ENCODE results near the gene RAB3B. TPM values are rescaled to one million over a fixed set of nuclear protein-coding genes. Genes with fewer than 3 reads are reported as not detected.

RAB3B gene
- total RNA-seq, 4 donors from 2014 or later, result 1.8 to 4.5 (median 3.4) TPM

DNA sequence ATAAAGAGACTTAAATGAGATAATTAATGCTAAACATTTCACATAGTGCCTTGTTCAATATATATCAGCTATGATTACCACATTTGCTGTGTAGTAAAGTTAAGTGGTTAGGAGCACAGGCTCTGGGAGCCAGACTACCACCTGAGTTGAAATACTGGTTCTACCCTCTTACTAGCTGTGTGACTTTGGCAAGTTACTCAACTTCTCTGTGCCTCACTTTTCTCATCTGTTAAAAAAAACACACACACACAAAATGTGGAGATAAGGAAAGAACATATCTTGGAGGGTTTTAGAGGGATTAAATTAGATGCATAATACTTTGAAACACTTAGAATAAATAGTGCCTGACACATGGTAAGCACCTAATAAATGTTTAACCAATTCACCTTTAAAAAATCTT is 60.2 kb downstream of the RAB3B start:
- in situ Hi-C loops (cut with MboI; ENCODE audit: low pct_ligation_motif_present in 1 of 4, low pct_unique_long_range_greater_than_20kb in 1 of 4, low sequenced_read_pairs in 3 of 4), result no loop called here

DNA sequence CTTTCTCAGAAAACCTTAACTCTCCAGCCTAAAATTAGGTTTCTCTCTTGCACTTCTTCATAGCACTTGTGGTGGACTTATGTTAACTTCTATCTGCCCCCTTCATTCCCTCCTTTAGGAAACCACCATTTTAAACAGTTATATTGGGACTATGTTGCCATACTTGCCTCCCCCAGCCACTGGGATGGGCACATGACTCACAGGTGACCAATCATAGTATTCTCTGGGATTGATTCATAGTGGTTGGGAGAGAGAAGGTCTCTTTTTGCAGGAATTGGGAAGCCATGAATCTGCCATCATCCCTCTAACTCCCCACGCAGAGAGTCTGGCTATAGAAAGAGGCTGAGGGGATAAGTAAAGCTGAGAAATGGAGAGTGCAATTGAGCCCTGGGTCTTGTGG is 61.6 kb downstream of the RAB3B start:
- H3K4me1 ChIP-seq, result no peaks in the 10 kb centered on the region
- WGBS, 2 donors (ENCODE audit: low coverage in 1 of 2), result 95 to 100% methylated on average over 1 of the region's 1 CpG
- in situ Hi-C loops (cut with MboI; ENCODE audit: low pct_ligation_motif_present in 1 of 4, low pct_unique_long_range_greater_than_20kb in 1 of 4, low sequenced_read_pairs in 3 of 4), result no loop called here

More for the DNA sequence above, 60.2 kb downstream of the RAB3B start:
- DNase-seq, result no peak
- H3K4me1 ChIP-seq, result no peaks in the 10 kb centered on the region
- TF ChIP-seq POLR2AphosphoS5 (IDR thresholded peaks at IDR 0.05) (no peak), EP300 (IDR thresholded peaks at IDR 0.05; ENCODE audit: low read depth) (no peak), POLR2A (IDR thresholded peaks at IDR 0.05) (no peak)
- TF ChIP-seq, protein P1, sequence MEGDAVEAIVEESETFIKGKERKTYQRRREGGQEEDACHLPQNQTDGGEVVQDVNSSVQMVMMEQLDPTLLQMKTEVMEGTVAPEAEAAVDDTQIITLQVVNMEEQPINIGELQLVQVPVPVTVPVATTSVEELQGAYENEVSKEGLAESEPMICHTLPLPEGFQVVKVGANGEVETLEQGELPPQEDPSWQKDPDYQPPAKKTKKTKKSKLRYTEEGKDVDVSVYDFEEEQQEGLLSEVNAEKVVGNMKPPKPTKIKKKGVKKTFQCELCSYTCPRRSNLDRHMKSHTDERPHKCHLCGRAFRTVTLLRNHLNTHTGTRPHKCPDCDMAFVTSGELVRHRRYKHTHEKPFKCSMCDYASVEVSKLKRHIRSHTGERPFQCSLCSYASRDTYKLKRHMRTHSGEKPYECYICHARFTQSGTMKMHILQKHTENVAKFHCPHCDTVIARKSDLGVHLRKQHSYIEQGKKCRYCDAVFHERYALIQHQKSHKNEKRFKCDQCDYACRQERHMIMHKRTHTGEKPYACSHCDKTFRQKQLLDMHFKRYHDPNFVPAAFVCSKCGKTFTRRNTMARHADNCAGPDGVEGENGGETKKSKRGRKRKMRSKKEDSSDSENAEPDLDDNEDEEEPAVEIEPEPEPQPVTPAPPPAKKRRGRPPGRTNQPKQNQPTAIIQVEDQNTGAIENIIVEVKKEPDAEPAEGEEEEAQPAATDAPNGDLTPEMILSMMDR (IDR thresholded peaks at IDR 0.05), result no peak
- H3K9me3 ChIP-seq, result no peaks in the 10 kb centered on the region
- intact Hi-C loops (cut with DNase I; ENCODE audit: low total_unique reads), result no loop called here
- no peaks in the 10 kb centered on the region for H3K27me3 ChIP-seq
- H3K27ac ChIP-seq, result no peak overlapping the region
- H3K4me3 ChIP-seq, result no peak overlapping the region
- no peaks in the 10 kb centered on the region for H3K36me3 ChIP-seq

DNA sequence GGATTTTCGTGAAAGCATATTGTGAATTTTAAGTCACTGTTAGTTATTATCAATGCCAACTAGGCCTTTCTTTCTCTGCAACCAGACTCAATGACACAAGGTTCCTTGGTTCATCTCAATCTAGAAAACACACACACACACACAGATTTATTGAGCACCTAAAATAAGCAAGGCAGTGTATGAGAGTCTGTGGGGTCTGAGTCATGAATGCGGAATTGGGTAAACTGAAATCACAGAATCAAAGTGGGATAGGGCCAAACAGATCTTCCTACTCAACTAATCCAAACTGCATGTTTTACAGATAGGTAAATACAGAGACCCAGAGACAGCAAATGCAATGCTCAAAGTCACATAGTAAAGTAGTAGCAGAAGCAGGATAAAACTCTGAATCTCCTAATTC is 63.5 kb downstream of the RAB3B start:
- DNase-seq, result no peak
- in situ Hi-C loops (cut with MboI; ENCODE audit: low pct_ligation_motif_present in 1 of 4, low pct_unique_long_range_greater_than_20kb in 1 of 4, low sequenced_read_pairs in 3 of 4) (no loop called here), intact Hi-C loops (cut with DNase I; ENCODE audit: low total_unique reads) (no loop called here)
- Histone ChIP-seq H3K27me3 (no peaks in the 10 kb centered on the region), H3K36me3 (no peaks in the 10 kb centered on the region), H3K27ac (no peak overlapping the region), H3K4me1 (no peaks in the 10 kb centered on the region), H3K9me3 (no peaks in the 10 kb centered on the region), H3K4me3 (no peak overlapping the region)
- 82 to 83% methylated on average over 2 of the region's 2 CpGs for WGBS, 2 donors (ENCODE audit: low coverage in 1 of 2)
- no peak for TF ChIP-seq POLR2A (IDR thresholded peaks at IDR 0.05)
- TF ChIP-seq, protein P1 (IDR thresholded peaks at IDR 0.05), result no peak
- TF ChIP-seq POLR2AphosphoS5 (IDR thresholded peaks at IDR 0.05), result no peak
- no peak for TF ChIP-seq EP300 (IDR thresholded peaks at IDR 0.05; ENCODE audit: low read depth)

More for the DNA sequence above, 61.6 kb downstream of the RAB3B start:
- Histone ChIP-seq H3K36me3 (no peaks in the 10 kb centered on the region), H3K27ac (no peak overlapping the region), H3K9me3 (no peaks in the 10 kb centered on the region), H3K4me3 (no peak overlapping the region), H3K27me3 (no peaks in the 10 kb centered on the region)
- TF ChIP-seq EP300 (IDR thresholded peaks at IDR 0.05; ENCODE audit: low read depth) (no peak), POLR2A (IDR thresholded peaks at IDR 0.05) (no peak), POLR2AphosphoS5 (IDR thresholded peaks at IDR 0.05) (no peak)
- TF ChIP-seq, protein P1 (IDR thresholded peaks at IDR 0.05), result no peak
- intact Hi-C loops (cut with DNase I; ENCODE audit: low total_unique reads), result no loop called here
- DNase-seq, result no peak

DNA sequence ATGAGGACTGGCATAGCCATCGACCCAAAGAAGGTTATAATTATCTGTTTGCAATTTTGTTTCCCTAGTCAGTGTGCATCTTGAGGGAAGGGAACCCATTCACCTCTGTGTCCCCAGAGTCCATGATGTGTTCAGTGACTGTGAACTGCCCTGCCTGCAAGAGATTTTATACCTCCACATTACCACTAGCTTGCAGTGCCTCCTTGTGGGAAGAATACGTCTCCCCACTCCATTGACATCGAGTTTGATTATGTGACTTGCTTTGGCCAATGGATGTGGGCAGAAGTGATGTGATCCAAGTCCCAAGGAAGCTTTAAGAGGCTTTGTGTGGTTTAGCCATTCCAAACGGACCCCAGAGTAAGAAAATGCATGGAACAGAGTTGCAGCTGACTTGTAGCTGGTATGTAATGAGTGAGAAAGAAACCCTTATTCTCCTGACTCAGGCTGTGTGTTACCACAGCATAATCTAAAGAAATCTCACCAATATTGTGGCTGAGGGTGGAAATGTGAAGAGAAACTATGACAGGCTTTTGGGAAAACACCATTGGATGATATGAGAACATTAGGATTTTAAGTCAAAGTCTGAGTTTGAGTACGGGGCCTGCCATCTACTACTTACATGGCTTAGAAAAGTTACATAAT is 64.2 kb downstream of the RAB3B start:
- intact Hi-C loops (cut with DNase I; ENCODE audit: low total_unique reads), result no loop called here
- Histone ChIP-seq H3K27me3 (no peaks in the 10 kb centered on the region), H3K4me3 (no peak overlapping the region), H3K4me1 (no peaks in the 10 kb centered on the region), H3K36me3 (no peaks in the 10 kb centered on the region), H3K9me3 (no peaks in the 10 kb centered on the region), H3K27ac (no peak overlapping the region)
- 69 to 80% methylated on average over 2 to 5 of the region's 5 CpGs for WGBS, 2 donors (ENCODE audit: low coverage in 1 of 2)
- TF ChIP-seq POLR2AphosphoS5 (IDR thresholded peaks at IDR 0.05) (no peak), POLR2A (IDR thresholded peaks at IDR 0.05) (no peak), EP300 (IDR thresholded peaks at IDR 0.05; ENCODE audit: low read depth) (no peak)
- TF ChIP-seq, protein P1 (IDR thresholded peaks at IDR 0.05), result no peak
- no peak for DNase-seq
- in situ Hi-C loops (cut with MboI; ENCODE audit: low pct_ligation_motif_present in 1 of 4, low pct_unique_long_range_greater_than_20kb in 1 of 4, low sequenced_read_pairs in 3 of 4), result no loop called here

All from transverse colon (tissue), 4 donors.